ENCODE data around the gene ARIH2.

The ARIH2 gene

GRCh38 chr3:48929358-48930035, 10.9 kb downstream of the ARIH2 start:
- DNase-seq (ENCODE audit: low spot score): no peak

- no peak for DNase-seq (ENCODE audit: low spot score)
Measured at GRCh38 chr3:48930590-48930989, 11.9 kb downstream of the ARIH2 start.

DNA sequence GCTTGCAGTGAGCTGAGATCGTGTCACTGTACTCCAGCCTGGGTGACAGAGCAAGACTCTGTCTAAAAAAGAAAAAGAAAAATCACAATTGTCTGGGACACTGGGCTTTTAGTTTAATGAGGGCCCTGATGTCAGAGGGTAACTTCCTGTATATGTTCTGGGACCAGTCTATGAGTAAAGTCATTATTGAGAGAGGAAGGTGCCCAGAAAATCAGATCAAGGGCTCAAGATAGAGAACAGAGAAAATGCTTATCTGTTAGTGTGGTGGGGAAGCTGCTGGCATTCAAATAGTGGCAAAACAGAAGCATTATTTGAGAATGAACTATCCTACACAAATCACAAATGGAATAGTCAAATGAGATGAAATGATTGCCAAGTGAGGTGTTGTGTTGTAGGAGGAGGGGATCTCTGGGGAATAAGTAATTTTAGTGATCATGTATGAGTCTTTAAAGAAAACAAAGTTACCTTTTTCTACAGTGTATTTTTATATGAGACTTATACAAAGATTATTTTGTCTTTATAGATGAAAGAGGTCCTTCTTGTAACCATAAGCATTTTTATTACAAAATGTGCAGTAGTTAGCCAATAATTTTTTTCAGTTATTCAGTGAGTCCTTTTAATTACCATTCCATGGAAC, 13.4 kb downstream of the ARIH2 start:
- DNase-seq (ENCODE audit: low spot score): no peak

DNA sequence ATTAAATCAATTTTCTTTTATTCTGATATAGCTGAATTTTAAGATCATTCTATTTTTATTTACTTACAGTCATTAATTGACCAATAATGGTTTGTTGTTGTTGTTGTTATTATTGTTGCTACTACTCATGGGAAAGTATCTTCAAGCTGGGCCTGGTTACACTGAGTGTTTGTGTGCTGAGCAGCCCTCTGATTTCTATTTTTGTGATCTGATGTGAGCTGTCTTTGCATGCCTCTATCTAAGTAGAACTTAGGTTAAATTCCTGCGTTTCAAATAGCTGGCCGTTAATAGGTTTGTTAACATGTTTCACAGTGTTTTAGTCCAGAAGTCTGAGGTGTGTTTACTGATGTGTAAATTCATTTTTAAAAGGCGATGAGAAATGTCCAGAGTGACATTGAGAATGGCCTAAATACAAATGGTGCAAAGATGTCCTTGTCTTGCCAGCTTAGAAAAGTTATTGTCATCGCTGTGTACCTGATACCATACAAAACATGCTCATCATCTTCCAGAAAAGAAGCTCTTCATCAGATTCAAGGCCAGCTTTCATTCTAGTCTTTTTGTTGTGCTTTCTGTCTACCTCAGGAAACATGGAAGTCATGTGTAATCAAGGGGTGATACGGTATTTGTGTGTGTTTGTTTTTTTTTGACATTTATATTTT, 15.8 kb downstream of the ARIH2 start:
- DNase-seq (ENCODE audit: low spot score): no peak

DNA sequence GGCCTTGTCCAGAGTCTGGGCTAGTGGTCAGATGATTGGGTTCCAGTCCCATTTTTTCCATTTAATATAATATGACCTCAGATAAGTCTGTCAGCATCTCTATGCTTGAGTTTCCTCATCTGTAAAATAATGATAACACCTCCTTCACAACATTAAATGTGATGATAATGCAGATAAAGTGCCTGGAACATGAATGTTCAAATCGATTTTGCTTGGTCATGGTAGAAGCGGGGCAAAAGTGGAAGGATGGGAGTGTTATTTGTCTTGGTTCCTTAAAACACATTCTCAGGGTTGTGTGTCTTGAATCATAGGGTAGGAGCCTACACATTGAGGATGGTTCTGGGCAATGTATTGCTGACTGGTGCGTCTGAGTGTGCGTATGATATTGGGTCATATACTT, 16.9 kb downstream of the ARIH2 start:
- DNase-seq (ENCODE audit: low spot score): peak; percentile 37

DNA sequence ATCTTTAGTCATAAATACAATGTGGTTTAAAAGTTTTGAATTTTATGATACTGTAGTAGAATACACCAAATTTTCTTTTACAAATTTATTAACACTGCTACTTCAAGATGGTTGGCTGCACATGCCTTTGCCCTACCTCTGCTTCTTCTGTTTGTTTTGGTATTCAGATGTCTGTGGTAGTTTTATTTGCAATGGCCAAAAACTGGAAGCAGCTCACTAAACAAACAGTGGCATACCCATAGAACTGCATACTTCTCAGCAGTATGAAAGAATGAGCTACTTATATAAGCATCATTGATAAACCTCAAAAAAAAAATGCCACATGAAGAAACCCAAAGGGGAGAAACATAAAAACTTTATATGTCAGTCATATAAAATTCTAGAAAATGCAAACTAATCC, 19.5 kb downstream of the ARIH2 start:
- no peak for DNase-seq (ENCODE audit: low spot score)

GRCh38 chr3:48938689-48939088, 20.0 kb downstream of the ARIH2 start:
- no peak for DNase-seq (ENCODE audit: low spot score)

GRCh38 chr3:48945432-48945831, 26.8 kb downstream of the ARIH2 start:
- no peak for DNase-seq (ENCODE audit: low spot score)

DNA sequence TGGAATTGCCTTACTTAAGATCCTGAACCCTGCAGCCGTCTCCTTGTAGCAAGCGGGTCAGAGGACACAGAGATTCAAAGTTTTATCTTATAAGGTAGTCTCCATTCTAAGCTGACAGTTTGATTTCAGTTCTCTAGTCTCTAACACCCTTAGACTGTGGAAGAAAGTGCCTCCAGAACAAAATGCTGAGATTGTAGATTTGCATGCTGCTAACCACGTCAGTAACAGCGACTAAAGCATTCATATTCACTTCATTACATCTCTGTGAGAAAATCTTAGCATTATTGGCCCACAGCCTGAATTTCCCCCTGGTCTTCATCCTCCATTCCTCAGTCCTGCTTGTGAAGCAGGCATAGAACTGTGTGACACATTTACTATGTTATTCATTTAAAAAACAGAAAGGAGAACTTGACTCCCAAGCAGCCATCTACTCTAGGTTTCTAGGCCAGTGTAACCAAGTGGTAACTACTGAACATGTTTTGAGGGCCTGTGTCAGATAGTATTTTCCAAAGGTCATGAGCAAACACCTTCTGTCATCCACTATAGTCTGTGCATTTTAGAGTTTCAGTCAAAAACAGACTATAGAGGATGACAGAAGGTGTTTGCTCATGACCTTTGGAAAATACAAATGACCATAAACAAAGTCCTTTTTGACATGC, 27.4 kb downstream of the ARIH2 start:
- no peak for DNase-seq (ENCODE audit: low spot score)

- DNase-seq (ENCODE audit: low spot score): no peak
Measured at GRCh38 chr3:48949376-48949717, 30.7 kb downstream of the ARIH2 start.

GRCh38 chr3:48950051-48950450, 31.4 kb downstream of the ARIH2 start:
- no peak for DNase-seq (ENCODE audit: low spot score)

- DNase-seq (ENCODE audit: low spot score): no peak
Measured at GRCh38 chr3:48951764-48952163, 33.1 kb downstream of the ARIH2 start.

DNA sequence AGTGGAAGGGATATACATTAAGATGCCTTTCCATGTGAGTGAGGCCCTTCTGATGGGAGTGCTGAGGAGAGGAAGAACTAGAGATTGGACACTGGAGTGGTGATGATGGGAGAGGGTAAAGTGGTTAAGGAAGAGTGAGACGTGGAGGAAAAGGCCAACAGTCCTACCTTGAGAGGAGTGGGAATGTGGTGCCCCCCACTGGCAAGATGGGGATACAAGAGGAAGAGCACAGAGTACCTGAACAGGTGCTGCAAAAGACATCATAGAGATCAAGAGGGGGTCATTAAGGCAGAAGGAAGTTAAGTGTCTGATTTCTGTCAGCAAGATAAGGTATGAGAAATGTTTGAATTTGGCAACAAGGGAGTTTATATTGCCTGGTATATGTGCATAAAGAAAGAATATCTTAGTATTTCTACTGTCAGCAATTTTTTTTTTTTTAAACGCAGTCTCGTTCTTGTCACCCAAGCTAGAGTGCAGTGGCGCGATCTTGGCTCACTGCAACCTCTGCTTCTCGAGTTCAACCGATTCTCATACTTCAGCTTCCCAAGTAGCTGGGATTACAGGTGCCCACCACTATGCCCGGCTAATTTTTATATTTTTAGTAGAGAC, 34.0 kb downstream of the ARIH2 start:
- DNase-seq (ENCODE audit: low spot score): peak; percentile 53

DNA sequence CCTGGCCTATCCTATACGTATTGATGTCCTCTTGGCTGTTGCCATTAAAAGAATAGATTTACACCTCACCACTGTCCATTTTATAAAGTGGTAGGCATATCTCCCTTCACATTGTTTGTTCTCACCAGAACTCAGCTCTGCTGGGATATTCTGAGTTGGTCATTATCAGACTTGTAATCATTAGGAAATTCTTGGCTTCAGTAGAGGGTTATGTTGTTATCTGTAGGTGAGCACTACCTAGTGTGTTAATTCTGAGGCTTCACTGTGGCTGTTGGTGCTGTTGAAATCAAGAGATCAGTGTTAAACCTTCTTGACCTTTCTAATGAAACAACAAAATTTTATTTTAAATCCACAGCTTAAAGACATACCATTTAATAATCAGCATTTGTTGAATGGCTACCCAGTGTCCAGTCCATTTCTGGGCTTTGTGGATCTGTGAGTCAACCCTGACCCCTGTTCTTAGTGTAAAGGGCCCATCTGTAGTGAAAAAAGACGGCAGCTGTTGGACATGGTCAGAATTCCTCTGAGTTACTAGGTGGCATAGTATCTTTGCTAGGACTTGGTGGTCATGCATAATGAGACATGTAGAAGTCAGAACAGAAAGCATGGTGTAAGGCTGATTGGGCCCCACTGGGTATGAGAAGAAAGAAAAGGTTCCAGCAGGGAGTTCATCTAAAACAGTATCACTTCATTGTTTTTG, 38.5 kb downstream of the ARIH2 start:
- DNase-seq (ENCODE audit: low spot score): no peak

GRCh38 chr3:48960841-48961413, 42.3 kb downstream of the ARIH2 start:
- DNase-seq (ENCODE audit: low spot score): no peak

- DNase-seq (ENCODE audit: low spot score): no peak
Measured at GRCh38 chr3:48962340-48962739, 43.7 kb downstream of the ARIH2 start.

- no peak for DNase-seq (ENCODE audit: low spot score)
Measured at GRCh38 chr3:48962939-48963338, 44.3 kb downstream of the ARIH2 start.

DNA sequence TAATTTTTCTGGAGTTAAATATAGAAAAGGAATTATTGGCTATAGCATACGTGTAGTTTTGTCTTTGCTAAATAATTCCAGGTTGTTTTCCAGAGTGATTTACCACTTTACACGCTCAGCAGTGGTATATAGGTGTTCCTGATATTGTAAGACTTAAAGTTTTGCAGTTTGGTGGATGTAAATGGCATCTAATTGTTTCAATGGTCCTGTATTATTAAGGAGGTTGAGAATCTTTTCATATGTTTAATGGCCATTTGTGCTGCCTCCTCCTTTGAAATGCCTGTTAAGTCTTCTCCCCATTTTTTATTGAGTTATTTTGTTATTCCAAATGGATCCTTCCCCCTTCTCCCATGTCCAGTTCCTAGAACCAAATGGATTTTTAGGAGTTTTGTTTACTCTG, 44.9 kb downstream of the ARIH2 start:
- no peak for DNase-seq (ENCODE audit: low spot score)

- no peak for DNase-seq (ENCODE audit: low spot score)
Measured at GRCh38 chr3:48966367-48966766, 47.7 kb downstream of the ARIH2 start.

DNA sequence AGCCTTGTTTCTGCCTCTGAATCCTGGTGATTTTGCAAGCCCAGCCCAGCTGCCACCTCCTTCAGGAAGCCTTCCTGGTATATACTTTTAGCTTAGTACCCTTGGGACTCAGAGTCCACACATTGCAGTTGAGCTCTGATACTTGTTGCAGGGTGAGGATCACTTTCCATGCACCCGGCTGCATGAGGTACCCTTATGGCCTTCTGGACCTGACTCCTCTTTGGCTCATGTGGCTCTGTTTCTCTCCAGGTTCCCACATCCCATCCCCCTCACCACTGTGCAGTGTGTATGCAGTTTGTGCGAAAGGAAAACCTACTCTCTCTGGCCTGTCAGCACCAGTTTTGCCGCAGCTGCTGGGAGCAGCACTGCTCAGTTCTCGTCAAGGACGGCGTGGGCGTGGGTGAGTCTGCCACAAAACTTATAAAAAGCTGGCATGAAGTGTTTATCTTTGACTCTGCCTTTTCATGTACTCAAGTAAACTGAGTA, 48.3 kb downstream of the ARIH2 start:
- no peak for DNase-seq (ENCODE audit: low spot score)

- no peak for DNase-seq (ENCODE audit: low spot score)
Measured at GRCh38 chr3:48970586-48970985, 51.9 kb downstream of the ARIH2 start.

Data from hematopoietic multipotent progenitor cell treated with erythropoietin and hydrocortisone succinate and interleukin-3 and kit ligand, for 15 days (in vitro differentiated cells).